Measurements from ENCODE around the gene FCF1. TPM values are rescaled to one million over a fixed set of nuclear protein-coding genes. Genes with fewer than 3 reads are reported as not detected.

The FCF1 gene
- total and polyA plus RNA-seq, 2 of the 13 experiments (the other 11 are each of a cell fraction or from before 2014, with no cell fraction given): 31.0 to 44.4 TPM

GRCh38 chr14:74712499-74713394 is at the start of gene FCF1, which contains the start of gene AREL1 (continued):
- TF ChIP-seq KIAA2018 (CRISPR knock-in tag; IDR thresholded peaks at IDR 0.05; ENCODE audit: borderline replicate concordance) (no peak), CBX5 (CRISPR knock-in tag; IDR thresholded peaks at IDR 0.05; ENCODE audit: borderline replicate concordance) (peak; percentile 52; the same call in 1 of the 2 replicates), KLF16 (CRISPR knock-in tag; IDR thresholded peaks at IDR 0.05) (peak in 1 of 2 experiments; percentile 80; a peak in 2 of 4 replicates), KMT2A (CRISPR knock-in tag; IDR thresholded peaks at IDR 0.05) (peak; percentile 95), HNRNPL (IDR thresholded peaks at IDR 0.05; ENCODE audit: low read depth, low read length) (no peak), TEAD2 (CRISPR knock-in tag; IDR thresholded peaks at IDR 0.05) (no peak), NFIC (IDR thresholded peaks at IDR 0.05; ENCODE audit: low read length) (peak; percentile 49; the same call in 1 of the 2 replicates), HNRNPH1 (optimal IDR thresholded peaks at IDR 0.05; ENCODE audit: low read depth, low read length) (no peak), RELA (CRISPR knock-in tag; IDR thresholded peaks at IDR 0.05) (no peak), ZNF253 (CRISPR knock-in tag; IDR thresholded peaks at IDR 0.05; ENCODE audit: borderline replicate concordance) (no peak), ZNF160 (CRISPR knock-in tag; IDR thresholded peaks at IDR 0.05) (no peak), ZGPAT (CRISPR knock-in tag; IDR thresholded peaks at IDR 0.05) (peak; percentile 51; the same call in 1 of the 2 replicates), TCF7 (IDR thresholded peaks at IDR 0.05; ENCODE audit: low read depth) (no peak), SALL1 (CRISPR knock-in tag; IDR thresholded peaks at IDR 0.05) (peak; percentile 69; the same call in 1 of the 2 replicates), SMC3 (IDR thresholded peaks at IDR 0.05; ENCODE audit: low read length) (no peak), STAG1 (CRISPR knock-in tag; IDR thresholded peaks at IDR 0.05) (0 out of 2 replicates have a peak, but pooled peaks have one; percentile 2), ZNF441 (CRISPR knock-in tag; IDR thresholded peaks at IDR 0.05; ENCODE audit: borderline replicate concordance) (0 out of 2 replicates have a peak, but pooled peaks have one; percentile 18), ZNF879 (CRISPR knock-in tag; IDR thresholded peaks at IDR 0.05) (no peak)
- TF ChIP-seq, protein P1, sequence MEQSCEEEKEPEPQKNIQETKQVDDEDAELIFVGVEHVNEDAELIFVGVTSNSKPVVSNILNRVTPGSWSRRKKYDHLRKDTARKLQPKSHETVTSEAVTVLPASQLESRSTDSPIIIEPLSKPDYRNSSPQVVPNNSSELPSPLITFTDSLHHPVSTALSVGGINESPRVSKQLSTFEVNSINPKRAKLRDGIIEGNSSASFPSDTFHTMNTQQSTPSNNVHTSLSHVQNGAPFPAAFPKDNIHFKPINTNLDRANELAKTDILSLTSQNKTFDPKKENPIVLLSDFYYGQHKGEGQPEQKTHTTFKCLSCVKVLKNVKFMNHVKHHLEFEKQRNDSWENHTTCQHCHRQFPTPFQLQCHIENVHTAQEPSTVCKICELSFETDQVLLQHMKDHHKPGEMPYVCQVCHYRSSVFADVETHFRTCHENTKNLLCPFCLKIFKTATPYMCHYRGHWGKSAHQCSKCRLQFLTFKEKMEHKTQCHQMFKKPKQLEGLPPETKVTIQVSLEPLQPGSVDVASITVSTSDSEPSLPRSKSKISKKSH (CRISPR knock-in tag; IDR thresholded peaks at IDR 0.05; ENCODE audit: borderline replicate concordance): 0 out of 2 replicates have a peak, but pooled peaks have one; percentile 32
